ENCODE data around the gene VTI1A. TPM values are rescaled to one million over a fixed set of nuclear protein-coding genes. Genes with fewer than 3 reads are reported as not detected.

Gene VTI1A
- polyA plus RNA-seq, 1 experiment: 20.4 TPM

DNA sequence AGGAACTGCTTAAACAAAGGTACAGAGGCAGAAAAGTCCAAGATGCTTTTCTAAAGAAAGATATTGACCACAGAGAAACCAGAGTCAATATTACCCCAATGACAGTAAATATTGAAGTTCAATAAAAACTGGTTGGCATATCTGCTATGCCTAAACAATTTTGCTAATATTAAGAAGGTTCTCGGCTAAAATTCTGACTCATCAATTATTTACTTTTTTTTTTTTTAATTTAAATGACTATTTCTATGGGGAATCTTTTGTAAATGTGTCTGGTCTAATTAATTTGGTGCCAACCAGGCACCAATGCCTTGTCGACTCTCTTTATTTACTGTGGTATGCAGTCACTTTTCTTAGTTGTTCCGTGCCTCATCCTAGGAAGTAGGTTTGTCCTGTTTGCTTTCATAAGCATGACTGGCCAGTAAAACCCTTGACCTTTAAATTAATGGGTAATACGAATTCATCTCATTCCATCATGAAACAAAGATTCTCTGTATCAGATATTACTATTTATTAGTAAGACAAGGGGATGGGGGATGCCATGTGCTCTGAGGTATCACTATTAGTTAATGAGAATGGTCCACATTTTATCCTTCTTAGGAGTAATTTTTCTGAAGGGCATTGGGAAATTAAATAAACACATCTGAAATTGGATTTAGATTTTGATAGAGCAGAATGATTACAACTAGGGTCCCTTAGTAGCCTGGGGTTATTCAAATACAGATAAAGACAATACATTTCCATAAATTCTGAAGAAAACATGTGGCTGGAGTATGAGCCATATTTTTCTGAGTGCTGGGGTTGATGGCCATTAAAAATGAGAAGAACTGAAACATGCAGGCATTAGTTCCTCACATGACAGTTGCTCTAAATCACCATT lies 154.4 kb downstream of the VTI1A start:
- TF ChIP-seq, protein P1, sequence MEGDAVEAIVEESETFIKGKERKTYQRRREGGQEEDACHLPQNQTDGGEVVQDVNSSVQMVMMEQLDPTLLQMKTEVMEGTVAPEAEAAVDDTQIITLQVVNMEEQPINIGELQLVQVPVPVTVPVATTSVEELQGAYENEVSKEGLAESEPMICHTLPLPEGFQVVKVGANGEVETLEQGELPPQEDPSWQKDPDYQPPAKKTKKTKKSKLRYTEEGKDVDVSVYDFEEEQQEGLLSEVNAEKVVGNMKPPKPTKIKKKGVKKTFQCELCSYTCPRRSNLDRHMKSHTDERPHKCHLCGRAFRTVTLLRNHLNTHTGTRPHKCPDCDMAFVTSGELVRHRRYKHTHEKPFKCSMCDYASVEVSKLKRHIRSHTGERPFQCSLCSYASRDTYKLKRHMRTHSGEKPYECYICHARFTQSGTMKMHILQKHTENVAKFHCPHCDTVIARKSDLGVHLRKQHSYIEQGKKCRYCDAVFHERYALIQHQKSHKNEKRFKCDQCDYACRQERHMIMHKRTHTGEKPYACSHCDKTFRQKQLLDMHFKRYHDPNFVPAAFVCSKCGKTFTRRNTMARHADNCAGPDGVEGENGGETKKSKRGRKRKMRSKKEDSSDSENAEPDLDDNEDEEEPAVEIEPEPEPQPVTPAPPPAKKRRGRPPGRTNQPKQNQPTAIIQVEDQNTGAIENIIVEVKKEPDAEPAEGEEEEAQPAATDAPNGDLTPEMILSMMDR (IDR thresholded peaks at IDR 0.05; ENCODE audit: low read depth, low read length): no peak
- H3K4me3 ChIP-seq (ENCODE audit: low read depth, low read length): no peak overlapping the region
- ChIA-PET POLR2A (no interaction called here), CTCF (interaction anchor here (1.8 kb wide), 1 partner anchor 10 kb away, joined by 5 read pairs; no protein-coding TSS in a partner anchor)
- no peaks in the 10 kb centered on the region for H3K27me3 ChIP-seq (ENCODE audit: control insufficient read depth, insufficient read depth, low read length)
- H3K9me3 ChIP-seq (ENCODE audit: control insufficient read depth, insufficient read depth, low read length): no peaks in the 10 kb centered on the region
- no peak overlapping the region for H3K27ac ChIP-seq (ENCODE audit: low read depth, low read length)
- DNase-seq (ENCODE audit: low read depth, low spot score): no peak

DNA sequence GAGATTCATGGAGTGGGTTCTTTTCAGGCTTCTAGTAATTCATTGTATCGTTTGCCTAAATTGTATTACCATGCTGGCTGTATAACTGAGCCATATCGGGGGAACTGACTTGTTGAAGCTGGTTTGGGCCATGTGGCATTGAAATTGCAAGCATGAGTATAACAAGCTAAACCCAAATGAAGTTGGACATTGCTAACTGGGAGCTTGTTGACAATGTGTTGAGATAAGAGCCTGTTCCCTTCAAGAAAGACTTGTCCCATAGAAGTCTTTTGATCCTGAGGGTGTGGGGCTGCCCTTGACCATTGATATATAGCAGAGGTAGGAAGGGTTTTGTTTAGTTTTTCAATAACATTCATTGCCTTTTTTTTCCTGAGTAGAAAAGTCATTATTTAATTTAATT lies 156.0 kb downstream of the VTI1A start:
- ChIA-PET CTCF (interaction anchor here (1.1 to 1.8 kb wide), 3 partner anchors 8 to 782 kb away, joined by 5 read pairs; no protein-coding TSS in a partner anchor), POLR2A (no interaction called here)
- TF ChIP-seq, protein P1 (IDR thresholded peaks at IDR 0.05; ENCODE audit: low read depth, low read length): no peak
- Histone ChIP-seq H3K4me3 (ENCODE audit: low read depth, low read length) (no peak overlapping the region), H3K27ac (ENCODE audit: low read depth, low read length) (no peak overlapping the region), H3K9me3 (ENCODE audit: control insufficient read depth, insufficient read depth, low read length) (no peaks in the 10 kb centered on the region), H3K27me3 (ENCODE audit: control insufficient read depth, insufficient read depth, low read length) (no peaks in the 10 kb centered on the region)
- DNase-seq (ENCODE audit: low read depth, low spot score): no peak

DNA sequence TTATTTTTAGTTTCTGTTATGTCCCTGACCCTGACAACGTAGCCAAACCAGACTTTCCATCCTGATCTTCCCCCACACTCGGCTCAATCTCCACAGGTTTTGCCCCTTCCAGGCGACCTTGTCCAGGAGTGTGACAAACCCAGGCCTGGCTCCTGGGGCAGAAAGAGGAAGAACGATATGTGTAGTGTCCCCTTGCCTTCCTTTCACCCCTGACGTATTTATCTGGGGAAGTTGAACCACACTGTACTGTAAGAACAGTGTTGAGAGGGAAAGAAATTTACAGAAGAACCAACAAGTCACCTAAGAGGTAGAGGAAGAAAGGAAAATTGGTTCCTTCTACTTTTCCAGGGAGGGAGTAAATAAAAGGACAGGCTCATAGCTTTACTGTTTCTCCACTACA lies 158.0 kb downstream of the VTI1A start:
- H3K27ac ChIP-seq (ENCODE audit: low read depth, low read length): no peak overlapping the region
- ChIA-PET CTCF (no interaction called here), POLR2A (no interaction called here)
- H3K4me3 ChIP-seq (ENCODE audit: low read depth, low read length): no peak overlapping the region
- H3K9me3 ChIP-seq (ENCODE audit: control insufficient read depth, insufficient read depth, low read length): no peaks in the 10 kb centered on the region
- TF ChIP-seq, protein P1 (IDR thresholded peaks at IDR 0.05; ENCODE audit: low read depth, low read length): no peak
- DNase-seq (ENCODE audit: low read depth, low spot score): no peak
- H3K27me3 ChIP-seq (ENCODE audit: control insufficient read depth, insufficient read depth, low read length): no peaks in the 10 kb centered on the region

DNA sequence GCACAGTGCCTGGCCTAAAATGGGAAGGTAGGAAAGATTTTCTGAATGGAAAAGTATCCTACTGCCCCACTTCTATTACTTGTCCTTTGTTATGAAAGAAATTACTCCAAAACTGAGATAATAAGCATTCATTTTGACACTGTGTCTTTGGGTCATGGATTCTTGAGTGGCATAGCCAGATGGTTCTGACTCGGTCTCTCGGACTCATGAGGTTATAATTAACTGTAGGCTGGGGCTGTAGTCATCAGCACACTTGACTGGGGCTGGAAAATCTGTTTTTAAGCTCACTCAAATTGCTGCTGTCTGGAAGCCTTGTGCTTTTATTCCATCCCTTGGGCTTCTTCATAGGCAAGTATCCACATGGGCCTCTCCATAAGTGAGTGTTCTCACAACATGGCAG lies 160.5 kb downstream of the VTI1A start:
- ChIA-PET CTCF (no interaction called here), POLR2A (no interaction called here)

DNA sequence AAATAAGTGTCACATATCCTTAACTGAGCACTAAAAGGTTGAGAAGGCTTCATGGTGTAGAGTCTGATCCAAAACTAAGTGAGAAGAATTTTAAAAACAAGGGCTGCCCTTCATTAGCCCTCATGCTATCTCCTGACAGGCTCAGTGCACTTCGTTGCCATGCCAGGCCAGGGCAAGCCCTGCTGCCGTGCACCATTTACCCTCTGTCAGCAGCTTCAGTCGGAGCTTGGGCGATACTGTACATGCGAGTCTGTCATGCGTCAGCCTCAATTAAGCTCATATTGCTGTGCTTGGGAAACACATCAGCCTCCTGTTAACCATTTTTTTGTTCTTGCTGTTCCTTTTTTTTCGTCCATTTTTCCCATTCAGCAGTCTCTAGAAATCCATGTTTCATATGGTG lies 166.6 kb downstream of the VTI1A start:
- CTCF ChIA-PET: no interaction called here

More for the DNA sequence above, 160.5 kb downstream of the VTI1A start:
- no peak overlapping the region for H3K27ac ChIP-seq (ENCODE audit: low read depth, low read length)
- H3K27me3 ChIP-seq (ENCODE audit: control insufficient read depth, insufficient read depth, low read length): no peaks in the 10 kb centered on the region
- no peaks in the 10 kb centered on the region for H3K9me3 ChIP-seq (ENCODE audit: control insufficient read depth, insufficient read depth, low read length)
- TF ChIP-seq, protein P1 (IDR thresholded peaks at IDR 0.05; ENCODE audit: low read depth, low read length): no peak
- DNase-seq (ENCODE audit: low read depth, low spot score): no peak
- H3K4me3 ChIP-seq (ENCODE audit: low read depth, low read length): no peak overlapping the region

More for the DNA sequence above, 166.6 kb downstream of the VTI1A start:
- TF ChIP-seq, protein P1 (IDR thresholded peaks at IDR 0.05; ENCODE audit: low read depth, low read length): no peak
- Histone ChIP-seq H3K27ac (ENCODE audit: low read depth, low read length) (no peak overlapping the region), H3K4me3 (ENCODE audit: low read depth, low read length) (no peak overlapping the region), H3K27me3 (ENCODE audit: control insufficient read depth, insufficient read depth, low read length) (no peaks in the 10 kb centered on the region), H3K9me3 (ENCODE audit: control insufficient read depth, insufficient read depth, low read length) (no peaks in the 10 kb centered on the region)
- no peak for DNase-seq (ENCODE audit: low read depth, low spot score)
- POLR2A ChIA-PET: no interaction called here
